Mammary epithelial cell (primary cell): ENCODE results near the gene ZKSCAN8.

Experiments
- CTCF ChIP-seq, 2 donors: IDR thresholded peaks in 1 of 2; conservative IDR thresholded peaks in 1 of 2; 2 replicates each; pipeline ENCODE4 v1.5.1; 2011 to 2012; ENCODE audit warnings: inconsistent platforms in 2 of 2, low read length in 2 of 2, mild to moderate bottlenecking in 2 of 2, control low read depth in 1 of 2, low read depth in 1 of 2; ENCODE audit not compliant: insufficient read depth in 1 of 2; ENCODE audit errors: extremely low read depth in 1 of 2
- EZH2 ChIP-seq: IDR thresholded peaks from 2 replicates; pipeline ENCODE4 v1.6.1; 2012; ENCODE audit warnings: low read length, inconsistent platforms, borderline replicate concordance

GRCh38 chr6:28200020-28200419 lies 58.3 kb downstream of the ZKSCAN8 start:
- no peak for TF ChIP-seq CTCF (conservative IDR thresholded peaks at IDR 0.05 in 1 of 2, IDR thresholded peaks at IDR 0.05 in 1 of 2; ENCODE audit: extremely low read depth in 1 of 2, insufficient read depth in 1 of 2, low read depth in 1 of 2, low read length in 2 of 2)
- no peak for TF ChIP-seq EZH2
